ENCODE measurements around the gene BMP6.

Gene BMP6

GRCh38 chr6:7725849-7726415 lies at the start of gene BMP6:
BMP6 (plus strand) TSS chr6:7726099; CDS start chr6:7726956, 857 bp downstream.
- peak; percentile 80 for DNase-seq

DNA sequence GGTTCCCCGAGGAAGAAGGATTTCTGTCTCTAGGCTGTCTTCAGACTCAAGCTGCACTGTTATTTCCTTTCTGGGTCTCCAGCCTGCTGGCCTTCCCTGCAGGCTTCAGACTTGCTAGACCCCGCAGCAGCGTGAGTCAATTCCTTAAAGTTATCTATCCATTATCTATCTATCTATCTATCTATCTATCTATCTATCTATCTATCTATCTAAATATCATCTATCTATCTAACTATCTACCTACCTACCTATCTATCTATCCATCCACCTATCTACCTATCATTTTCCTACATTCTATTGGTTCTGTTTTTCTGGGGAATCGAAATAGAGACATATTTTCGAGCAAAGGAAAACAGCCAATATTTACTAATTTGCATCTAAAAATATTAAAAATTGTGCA lies 48.7 kb upstream of the BMP6 start:
- no peak for DNase-seq

- no peak for DNase-seq
Observed at GRCh38 chr6:7680393-7681075, 45.4 kb upstream of the BMP6 start.

- no peak for DNase-seq
Observed at GRCh38 chr6:7681449-7681848, 44.5 kb upstream of the BMP6 start.

- no peak for DNase-seq
Observed at GRCh38 chr6:7684076-7684475, 41.8 kb upstream of the BMP6 start.

- no peak for DNase-seq
Observed at GRCh38 chr6:7684843-7685242, 41.1 kb upstream of the BMP6 start.

- DNase-seq: no peak
Observed at GRCh38 chr6:7685276-7685675, 40.6 kb upstream of the BMP6 start.

GRCh38 chr6:7687145-7688111 lies 38.5 kb upstream of the BMP6 start:
- DNase-seq: no peak

DNA sequence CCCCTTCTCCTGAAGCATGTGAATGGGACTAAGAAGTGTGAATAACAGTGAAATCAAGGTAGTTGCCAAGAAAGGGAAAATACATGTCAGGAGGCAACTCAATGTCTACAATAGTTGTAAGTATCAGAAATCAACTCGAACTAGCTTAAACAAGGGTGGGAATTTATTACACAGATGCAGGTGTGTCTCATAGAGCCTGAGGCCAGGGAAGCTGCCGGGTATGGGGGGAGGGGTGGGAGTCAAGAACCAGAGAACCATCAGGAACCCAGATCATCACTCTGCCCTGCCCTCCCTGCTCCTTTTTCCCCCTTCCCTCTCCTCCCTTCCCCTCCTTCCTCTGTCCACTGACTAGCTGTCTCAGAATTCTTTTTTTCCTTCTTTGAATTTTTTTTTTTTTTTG lies 34.9 kb upstream of the BMP6 start:
- no peak for DNase-seq

DNA sequence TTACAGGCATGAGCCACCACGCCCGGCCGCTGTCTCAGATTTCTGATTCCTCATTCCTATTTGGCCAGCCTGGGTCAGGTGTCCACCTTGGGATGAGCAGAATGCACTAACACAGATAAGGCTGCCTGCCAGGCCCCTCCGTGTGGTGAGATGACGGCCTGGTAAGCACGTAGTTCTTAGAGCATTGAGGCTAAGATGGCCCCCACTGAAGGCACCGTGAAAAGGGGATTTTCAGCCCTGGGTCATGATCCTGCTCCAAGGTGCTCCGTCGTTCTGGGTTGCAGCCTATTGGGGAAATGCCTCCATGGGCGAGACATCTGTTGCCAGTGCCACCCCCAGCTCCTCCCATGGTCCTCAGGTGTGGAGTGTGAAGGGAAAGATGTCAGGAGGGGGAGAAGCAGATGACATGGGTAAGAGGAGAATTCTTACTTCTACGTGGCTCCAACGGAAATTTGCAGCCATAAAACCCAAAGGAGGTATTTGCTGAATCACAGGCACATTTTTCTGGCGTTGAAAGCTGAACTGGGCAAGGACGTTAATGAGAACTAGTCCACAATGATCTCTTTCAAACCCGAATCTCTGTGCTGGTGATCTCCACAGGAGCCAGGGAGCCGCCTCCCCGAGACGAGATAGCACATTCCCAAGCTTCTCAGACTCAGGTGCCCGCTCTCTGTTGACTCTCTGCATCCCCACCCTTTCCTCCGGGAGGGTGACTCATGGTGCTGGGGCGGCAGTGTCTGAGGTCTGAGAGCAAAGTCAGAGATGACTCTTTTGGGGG lies 34.0 kb upstream of the BMP6 start:
- no peak for DNase-seq

- no peak for DNase-seq
Observed at GRCh38 chr6:7692453-7692784, 33.5 kb upstream of the BMP6 start.

GRCh38 chr6:7693827-7694226 lies 32.1 kb upstream of the BMP6 start:
- no peak for DNase-seq

GRCh38 chr6:7696061-7696460 lies 29.8 kb upstream of the BMP6 start:
- DNase-seq: no peak

DNA sequence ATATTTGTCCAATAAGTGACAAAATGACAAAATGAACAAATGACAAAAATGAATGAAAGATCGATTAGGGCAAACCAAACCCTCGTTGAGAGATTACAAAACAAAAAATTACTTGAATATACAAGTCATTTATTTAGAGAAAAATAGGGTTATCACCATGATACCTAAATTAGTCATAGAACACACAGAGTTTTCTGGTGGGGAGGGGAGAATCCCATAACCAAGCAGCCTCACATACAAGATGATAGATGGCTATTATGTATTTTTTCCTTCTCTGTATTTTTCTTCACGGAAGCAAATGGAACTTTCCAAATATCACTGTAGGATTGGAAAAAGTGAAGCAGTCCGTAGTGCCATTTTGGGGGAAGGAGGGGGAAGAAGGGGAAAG lies 28.5 kb upstream of the BMP6 start:
- no peak for DNase-seq

DNA sequence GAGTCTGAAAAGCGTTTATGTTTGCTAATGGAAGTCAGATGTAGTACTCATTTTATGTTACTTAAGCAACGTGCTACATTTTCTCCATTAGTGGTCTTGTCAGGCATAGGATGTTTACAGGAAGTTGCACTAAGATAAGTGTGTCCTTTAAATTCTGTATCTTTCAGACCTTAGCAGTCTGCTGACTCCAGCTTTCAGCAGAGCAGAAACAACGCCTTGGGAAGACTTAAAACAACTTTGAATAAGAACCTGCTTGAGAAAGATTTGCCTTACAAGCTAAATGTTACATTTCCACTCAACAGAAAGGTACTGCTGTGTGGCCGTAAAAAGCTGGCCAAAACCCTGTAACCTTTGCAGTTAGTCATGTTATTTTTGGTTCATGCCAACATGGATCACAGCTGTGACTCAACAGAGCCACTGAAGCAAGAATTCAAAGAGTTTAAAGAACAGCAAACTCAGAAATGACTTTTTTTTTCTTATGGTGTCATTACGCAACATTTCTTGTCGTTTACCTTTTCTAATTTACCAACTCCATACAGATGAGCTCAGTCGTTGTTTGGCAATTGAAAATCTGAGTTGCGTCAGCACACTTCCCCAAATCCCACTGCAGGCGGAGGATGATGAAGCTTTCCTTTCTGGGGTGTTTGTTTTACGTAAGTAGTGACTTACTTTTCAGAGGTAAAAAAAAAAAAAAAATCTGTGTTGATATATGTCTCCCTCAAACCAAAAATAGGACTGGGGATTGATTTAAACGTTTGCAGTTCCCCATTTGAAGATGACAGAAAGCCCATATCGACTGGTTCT lies 27.9 kb upstream of the BMP6 start:
- DNase-seq: no peak

GRCh38 chr6:7701212-7701834 lies 24.6 kb upstream of the BMP6 start:
- DNase-seq: no peak

DNA sequence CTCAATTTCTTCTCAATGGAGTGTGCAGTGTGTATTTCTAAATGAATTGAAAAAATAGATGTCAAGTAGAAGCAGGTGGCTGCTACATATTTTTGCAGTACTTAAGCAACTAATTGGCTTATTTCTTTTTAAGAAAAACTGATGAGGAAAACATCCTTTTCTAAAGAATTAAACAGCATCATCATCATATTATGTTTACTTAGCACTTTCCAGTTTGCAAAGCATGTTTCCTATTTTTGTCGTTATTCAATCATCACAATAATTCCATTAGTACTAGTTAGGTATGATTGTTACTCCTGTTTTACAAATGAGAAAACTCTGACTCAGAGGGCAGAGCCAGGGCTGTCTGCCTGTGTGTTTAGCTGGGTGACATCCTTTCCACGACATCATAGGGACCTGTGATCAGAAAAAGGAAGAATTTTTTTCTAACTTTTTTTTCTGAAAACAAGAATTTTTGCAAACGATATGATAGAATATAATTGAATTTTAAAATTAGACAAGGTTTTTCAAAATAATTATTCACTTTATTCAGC lies 22.7 kb upstream of the BMP6 start:
- no peak for DNase-seq

- DNase-seq: no peak
Observed at GRCh38 chr6:7705483-7705882, 20.4 kb upstream of the BMP6 start.

DNA sequence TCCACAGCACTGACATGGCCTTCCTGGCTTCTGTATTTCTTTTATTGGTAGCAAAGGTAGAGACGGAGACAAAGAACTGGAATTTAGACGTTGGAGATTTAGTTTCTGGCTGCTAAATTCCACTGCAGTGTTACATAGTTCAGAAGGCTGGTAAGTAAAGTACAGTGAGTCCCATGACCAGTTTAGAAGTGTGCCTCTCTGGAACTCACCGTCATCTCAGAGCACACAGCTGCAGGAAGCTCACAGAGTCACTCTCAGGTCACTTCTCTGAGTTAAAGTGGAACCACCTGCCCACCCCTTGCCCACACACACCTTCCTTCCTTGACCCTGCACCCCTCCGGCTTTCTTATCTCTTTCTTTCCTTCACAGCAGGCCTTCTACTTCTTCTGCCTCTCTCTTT lies 19.6 kb upstream of the BMP6 start:
- DNase-seq: no peak

GRCh38 chr6:7707787-7708186 lies 18.1 kb upstream of the BMP6 start:
- no peak for DNase-seq

GRCh38 chr6:7719364-7719850 lies 6.5 kb upstream of the BMP6 start:
- no peak for DNase-seq

Data from NCI-H2227 treated with DMSO at 0.1 percent for 48 hours (cell line).